ENCODE measurements around the gene DQX1. TPM values are rescaled to one million over a fixed set of nuclear protein-coding genes. Genes with fewer than 3 reads are reported as not detected.

Gene DQX1
- total and polyA plus RNA-seq, 2 experiments from 2014 or later, result not detected

- no peaks in the 10 kb centered on the region for H3K27me3 ChIP-seq (replicated peaks; ENCODE audit: insufficient read depth)
- peaks cover 3% of the 10 kb centered on the region; the same call in 1 of the 2 replicates for H3K79me2 ChIP-seq (ENCODE audit: insufficient read depth)
- H2AFZ ChIP-seq, result no peak overlapping the region
- 80 to 81% methylated on average over 6 of the region's 6 CpGs for WGBS, 2 experiments (ENCODE audit: low coverage in 1 of 2, low lambda C conversion rate in 2 of 2, missing lambda C conversion rate in 2 of 2)
- in situ Hi-C loops (cut with MboI), result no loop called here
- peak; percentile 15 for DNase-seq
- H3K27ac ChIP-seq, result no peak overlapping the region
- peaks cover 20% of the 10 kb centered on the region for H3F3A ChIP-seq (ENCODE audit: insufficient read depth)
- H3K4me1 ChIP-seq (ENCODE audit: insufficient read depth), result peaks cover 22% of the 10 kb centered on the region
- no peaks in the 10 kb centered on the region for H3K9me3 ChIP-seq (ENCODE audit: low read depth)
- no peaks in the 10 kb centered on the region for H3K36me3 ChIP-seq (ENCODE audit: low read depth)
- H3K9me2 ChIP-seq (ENCODE audit: insufficient read depth), result no peaks in the 10 kb centered on the region
- TF ChIP-seq EZH2 (IDR thresholded peaks at IDR 0.05; ENCODE audit: insufficient read depth, poor library complexity, severe bottlenecking) (no peak), EZH2phosphoT487 (IDR thresholded peaks at IDR 0.05; ENCODE audit: insufficient read depth, low read depth) (no peak)
- no peaks in the 10 kb centered on the region for H4K20me1 ChIP-seq (ENCODE audit: insufficient read depth)
- H3K9ac ChIP-seq, result no peak overlapping the region
- H3K4me3 ChIP-seq, result no peak overlapping the region
- no peak overlapping the region for H3K4me2 ChIP-seq (ENCODE audit: unreplicated experiment)
Measured at GRCh38 chr2:74560591-74560990, 34.6 kb upstream of the DQX1 start.

GRCh38 chr2:74559912-74560311 lies 33.9 kb upstream of the DQX1 start:
- Histone ChIP-seq H3K4me3 (no peak overlapping the region), H3K4me1 (ENCODE audit: insufficient read depth) (peaks cover 18% of the 10 kb centered on the region), H3K4me2 (ENCODE audit: unreplicated experiment) (no peak overlapping the region), H3K9me2 (ENCODE audit: insufficient read depth) (no peaks in the 10 kb centered on the region), H3K9me3 (ENCODE audit: low read depth) (no peaks in the 10 kb centered on the region), H3K27ac (no peak overlapping the region), H3K9ac (no peak overlapping the region), H3F3A (ENCODE audit: insufficient read depth) (peaks cover 16% of the 10 kb centered on the region), H3K36me3 (ENCODE audit: low read depth) (no peaks in the 10 kb centered on the region), H4K20me1 (ENCODE audit: insufficient read depth) (no peaks in the 10 kb centered on the region), H3K27me3 (replicated peaks; ENCODE audit: insufficient read depth) (no peaks in the 10 kb centered on the region), H3K79me2 (ENCODE audit: insufficient read depth) (peaks cover 10% of the 10 kb centered on the region; the same call in 1 of the 2 replicates), H2AFZ (no peak overlapping the region)
- in situ Hi-C loops (cut with MboI), result no loop called here
- 34 to 45% methylated on average over 3 to 5 of the region's 5 CpGs for WGBS, 2 experiments (ENCODE audit: low coverage in 1 of 2, low lambda C conversion rate in 2 of 2, missing lambda C conversion rate in 2 of 2)
- DNase-seq, result no peak
- TF ChIP-seq EZH2 (IDR thresholded peaks at IDR 0.05; ENCODE audit: insufficient read depth, poor library complexity, severe bottlenecking), result no peak
- TF ChIP-seq EZH2phosphoT487 (IDR thresholded peaks at IDR 0.05; ENCODE audit: insufficient read depth, low read depth), result no peak

- H3K4me2 ChIP-seq (ENCODE audit: unreplicated experiment), result no peak overlapping the region
- WGBS, 2 experiments (ENCODE audit: low coverage in 1 of 2, low lambda C conversion rate in 2 of 2, missing lambda C conversion rate in 2 of 2), result 61 to 65% methylated on average over 7 of the region's 7 CpGs
- in situ Hi-C loops (cut with MboI), result no loop called here
- H4K20me1 ChIP-seq (ENCODE audit: insufficient read depth), result no peaks in the 10 kb centered on the region
- H2AFZ ChIP-seq, result no peak overlapping the region
- peak; percentile 7 for DNase-seq
- TF ChIP-seq EZH2 (IDR thresholded peaks at IDR 0.05; ENCODE audit: insufficient read depth, poor library complexity, severe bottlenecking) (no peak), EZH2phosphoT487 (IDR thresholded peaks at IDR 0.05; ENCODE audit: insufficient read depth, low read depth) (no peak)
- no peak overlapping the region for H3K27ac ChIP-seq
- peaks cover 9% of the 10 kb centered on the region; the same call in 1 of the 2 replicates for H3F3A ChIP-seq (ENCODE audit: insufficient read depth)
- no peaks in the 10 kb centered on the region for H3K27me3 ChIP-seq (replicated peaks; ENCODE audit: insufficient read depth)
- H3K4me3 ChIP-seq, result no peak overlapping the region
- H3K36me3 ChIP-seq (ENCODE audit: low read depth), result no peaks in the 10 kb centered on the region
- H3K9ac ChIP-seq, result no peak overlapping the region
- peaks cover 5% of the 10 kb centered on the region for H3K4me1 ChIP-seq (ENCODE audit: insufficient read depth)
- H3K9me2 ChIP-seq (ENCODE audit: insufficient read depth), result no peaks in the 10 kb centered on the region
- peaks cover 15% of the 10 kb centered on the region for H3K79me2 ChIP-seq (ENCODE audit: insufficient read depth)
- H3K9me3 ChIP-seq (ENCODE audit: low read depth), result no peaks in the 10 kb centered on the region
Measured at GRCh38 chr2:74558284-74559230, 32.5 kb upstream of the DQX1 start.

DNA sequence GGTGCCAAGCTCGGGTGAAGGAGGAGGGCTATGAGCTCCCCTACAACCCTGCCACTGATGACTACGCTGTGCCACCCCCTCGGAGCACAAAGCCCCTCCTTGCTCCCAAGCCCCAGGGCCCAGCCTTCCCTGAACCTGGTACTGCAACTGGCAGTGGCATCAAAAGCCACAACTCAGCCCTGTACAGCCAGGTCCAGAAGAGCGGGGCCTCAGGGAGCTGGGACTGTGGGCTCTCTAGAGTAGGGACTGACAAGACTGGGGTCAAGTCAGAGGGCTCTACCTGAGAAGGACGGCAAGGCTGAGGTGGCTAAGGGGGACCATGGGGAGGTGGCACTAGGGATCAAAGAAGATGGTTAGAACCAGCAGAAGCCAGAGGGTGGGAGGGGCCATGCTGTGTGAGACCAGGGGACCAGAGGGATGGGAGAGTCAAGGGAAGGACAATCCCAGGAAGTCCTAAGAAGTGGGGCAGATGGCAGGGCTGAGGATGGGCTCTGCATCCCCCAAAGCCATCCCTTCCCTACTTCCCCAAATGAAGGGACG lies 30.9 kb upstream of the DQX1 start:
- H3K79me2 ChIP-seq (ENCODE audit: insufficient read depth), result peaks cover 31% of the 10 kb centered on the region
- no peak for DNase-seq
- H3K9me3 ChIP-seq (ENCODE audit: low read depth), result no peaks in the 10 kb centered on the region
- no peaks in the 10 kb centered on the region for H4K20me1 ChIP-seq (ENCODE audit: insufficient read depth)
- H3K4me2 ChIP-seq (ENCODE audit: unreplicated experiment), result no peak overlapping the region
- in situ Hi-C loops (cut with MboI), result no loop called here
- H3K4me3 ChIP-seq, result no peak overlapping the region
- peaks cover 9% of the 10 kb centered on the region; the same call in 1 of the 2 replicates for H3K4me1 ChIP-seq (ENCODE audit: insufficient read depth)
- H3F3A ChIP-seq (ENCODE audit: insufficient read depth), result peaks cover 12% of the 10 kb centered on the region; the same call in 1 of the 2 replicates
- no peaks in the 10 kb centered on the region for H3K36me3 ChIP-seq (ENCODE audit: low read depth)
- 84 to 91% methylated on average over 6 of the region's 6 CpGs for WGBS, 2 experiments (ENCODE audit: low coverage in 1 of 2, low lambda C conversion rate in 2 of 2, missing lambda C conversion rate in 2 of 2)
- H3K9ac ChIP-seq, result no peak overlapping the region
- no peak overlapping the region for H3K27ac ChIP-seq
- no peak overlapping the region for H2AFZ ChIP-seq
- H3K27me3 ChIP-seq (replicated peaks; ENCODE audit: insufficient read depth), result no peaks in the 10 kb centered on the region
- no peaks in the 10 kb centered on the region for H3K9me2 ChIP-seq (ENCODE audit: insufficient read depth)
- TF ChIP-seq EZH2phosphoT487 (IDR thresholded peaks at IDR 0.05; ENCODE audit: insufficient read depth, low read depth) (no peak), EZH2 (IDR thresholded peaks at IDR 0.05; ENCODE audit: insufficient read depth, poor library complexity, severe bottlenecking) (no peak)
